ENCODE measurements around the gene MTFR1L. TPM values are rescaled to one million over a fixed set of nuclear protein-coding genes. Genes with fewer than 3 reads are reported as not detected.
A peak's percentile ranks its signal among the peaks of the same experiment; 100 is the strongest.

MTFR1L gene
- total RNA-seq, 2 donors from 2014 or later: 154 to 303 TPM

DNA sequence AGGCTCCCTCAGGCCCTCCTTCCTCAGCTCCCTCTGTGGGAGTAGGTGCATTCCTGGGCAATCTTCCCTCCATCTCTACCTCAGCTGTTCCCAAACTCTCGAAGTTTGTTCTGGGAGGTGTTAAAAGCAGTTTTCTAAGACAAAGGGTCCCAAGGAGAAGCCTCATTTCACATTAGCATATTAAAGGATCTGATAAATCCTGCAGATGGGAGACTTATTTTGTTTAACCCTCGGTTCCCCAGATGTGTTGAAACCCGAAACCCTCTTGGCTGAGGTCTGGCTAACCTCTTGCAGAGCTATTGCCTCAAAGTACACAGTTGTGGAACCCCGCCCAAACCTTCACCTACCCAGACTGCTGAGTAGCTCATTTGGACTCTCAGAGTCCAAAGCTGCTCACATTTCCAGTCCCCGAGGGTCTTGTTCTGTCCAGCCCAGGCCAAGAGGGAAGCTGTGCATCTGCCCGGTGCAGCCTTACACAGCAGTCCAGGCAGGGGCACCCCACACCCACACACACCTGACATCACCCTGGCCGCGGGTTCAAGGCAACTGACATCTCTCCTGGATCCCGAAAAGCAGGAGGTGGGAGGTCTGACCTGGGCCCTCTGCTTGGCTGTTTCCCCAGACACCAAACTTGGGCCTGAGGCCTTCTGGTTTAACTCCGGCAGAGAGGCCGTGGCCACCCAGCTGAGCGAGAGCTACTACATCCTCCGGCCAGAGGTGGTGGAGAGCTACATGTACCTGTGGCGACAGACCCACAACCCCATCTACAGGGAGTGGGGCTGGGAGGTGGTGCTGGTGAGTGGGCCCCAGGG is 39.2 kb upstream of the MTFR1L start:
- no peak overlapping the region for H3K4me3 ChIP-seq
- no peak overlapping the region for H3K27ac ChIP-seq
- peaks cover 0 to 19% of the 10 kb centered on the region in 2 donors for H3K4me1 ChIP-seq
- no peaks in the 10 kb centered on the region for H3K9me3 ChIP-seq
- DNase-seq (ENCODE audit: low spot score): no peak
- no peaks in the 10 kb centered on the region for H3K27me3 ChIP-seq
- H3K36me3 ChIP-seq: no peaks in the 10 kb centered on the region
- TF ChIP-seq, protein P1, sequence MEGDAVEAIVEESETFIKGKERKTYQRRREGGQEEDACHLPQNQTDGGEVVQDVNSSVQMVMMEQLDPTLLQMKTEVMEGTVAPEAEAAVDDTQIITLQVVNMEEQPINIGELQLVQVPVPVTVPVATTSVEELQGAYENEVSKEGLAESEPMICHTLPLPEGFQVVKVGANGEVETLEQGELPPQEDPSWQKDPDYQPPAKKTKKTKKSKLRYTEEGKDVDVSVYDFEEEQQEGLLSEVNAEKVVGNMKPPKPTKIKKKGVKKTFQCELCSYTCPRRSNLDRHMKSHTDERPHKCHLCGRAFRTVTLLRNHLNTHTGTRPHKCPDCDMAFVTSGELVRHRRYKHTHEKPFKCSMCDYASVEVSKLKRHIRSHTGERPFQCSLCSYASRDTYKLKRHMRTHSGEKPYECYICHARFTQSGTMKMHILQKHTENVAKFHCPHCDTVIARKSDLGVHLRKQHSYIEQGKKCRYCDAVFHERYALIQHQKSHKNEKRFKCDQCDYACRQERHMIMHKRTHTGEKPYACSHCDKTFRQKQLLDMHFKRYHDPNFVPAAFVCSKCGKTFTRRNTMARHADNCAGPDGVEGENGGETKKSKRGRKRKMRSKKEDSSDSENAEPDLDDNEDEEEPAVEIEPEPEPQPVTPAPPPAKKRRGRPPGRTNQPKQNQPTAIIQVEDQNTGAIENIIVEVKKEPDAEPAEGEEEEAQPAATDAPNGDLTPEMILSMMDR (IDR thresholded peaks at IDR 0.05): no peak

DNA sequence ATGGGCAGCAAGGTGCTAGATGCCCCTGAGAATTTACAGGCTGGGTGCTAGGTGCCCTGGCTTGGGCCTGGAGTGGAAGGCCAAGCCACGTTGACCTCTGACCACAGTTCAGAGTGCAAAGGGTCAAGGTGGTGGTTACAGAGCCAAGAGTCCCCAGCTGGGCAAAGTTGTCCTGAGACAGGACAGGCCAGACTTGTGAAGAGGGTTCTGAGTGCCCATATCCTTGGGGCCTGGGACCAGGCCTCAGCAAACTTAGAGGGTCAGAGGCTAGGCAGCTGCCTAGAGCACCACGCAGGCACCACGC is 38.7 kb upstream of the MTFR1L start:
- Histone ChIP-seq H3K4me1 (peaks cover 0 to 20% of the 10 kb centered on the region in 2 donors), H3K4me3 (no peak overlapping the region), H3K27me3 (no peaks in the 10 kb centered on the region), H3K9me3 (no peaks in the 10 kb centered on the region), H3K27ac (no peak overlapping the region), H3K36me3 (no peaks in the 10 kb centered on the region)
- no peak for DNase-seq (ENCODE audit: low spot score)
- TF ChIP-seq, protein P1 (IDR thresholded peaks at IDR 0.05): no peak

- H3K27me3 ChIP-seq: no peaks in the 10 kb centered on the region
- H3K36me3 ChIP-seq: no peaks in the 10 kb centered on the region
- H3K4me1 ChIP-seq: peaks cover 0 to 37% of the 10 kb centered on the region in 2 donors
- H3K27ac ChIP-seq: no peak overlapping the region
- DNase-seq (ENCODE audit: low spot score): no peak
- H3K9me3 ChIP-seq: no peaks in the 10 kb centered on the region
- TF ChIP-seq, protein P1 (IDR thresholded peaks at IDR 0.05): no peak
- H3K4me3 ChIP-seq: no peak overlapping the region
These were observed 37.0 kb upstream of the MTFR1L start for GRCh38 chr1:25782608-25783201.

GRCh38 chr1:25784575-25785051 is 35.1 kb upstream of the MTFR1L start:
- Histone ChIP-seq H3K36me3 (no peaks in the 10 kb centered on the region), H3K27me3 (no peaks in the 10 kb centered on the region), H3K27ac (peak overlapping the region in 1 of 2 donors; percentile 19), H3K4me3 (no peak overlapping the region), H3K4me1 (peaks cover 0 to 37% of the 10 kb centered on the region in 2 donors), H3K9me3 (no peaks in the 10 kb centered on the region)
- TF ChIP-seq, protein P1 (IDR thresholded peaks at IDR 0.05): no peak
- no peak for DNase-seq (ENCODE audit: low spot score)

DNA sequence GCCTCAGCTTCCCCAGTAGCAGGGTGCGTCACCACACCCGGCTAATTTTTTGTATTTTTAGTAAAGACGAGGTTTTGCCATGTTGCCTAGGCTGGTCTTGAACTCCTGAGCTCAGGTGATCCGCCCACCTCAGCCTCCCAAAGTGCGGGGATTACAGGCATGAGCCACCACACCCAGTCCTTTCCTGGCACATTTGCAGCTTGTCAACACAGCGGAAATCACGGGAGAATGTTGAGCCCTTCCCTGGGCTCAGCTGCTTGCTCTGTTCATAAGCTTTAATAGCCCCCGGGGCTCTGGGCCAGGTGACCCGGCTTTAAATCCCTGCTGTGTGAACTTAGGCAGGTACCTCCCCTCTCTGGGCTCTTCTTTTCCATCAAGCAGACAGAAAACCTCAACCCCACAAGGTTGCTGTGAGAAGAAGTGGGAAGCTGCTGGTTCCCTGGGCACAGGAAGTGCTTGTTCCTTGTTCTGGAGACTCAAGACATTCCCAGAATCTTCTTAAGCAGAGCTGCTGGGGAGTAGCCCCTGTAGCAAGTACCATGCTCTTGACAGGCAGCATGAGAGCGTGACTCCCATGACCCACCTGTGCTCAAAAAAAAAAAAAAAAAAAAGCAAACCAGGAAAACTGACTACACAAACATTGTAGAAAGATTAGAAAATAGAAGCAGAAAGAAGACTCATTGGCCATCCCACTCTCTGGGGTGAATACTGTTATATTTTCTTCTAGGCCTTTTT is 34.3 kb upstream of the MTFR1L start:
- Histone ChIP-seq H3K36me3 (no peaks in the 10 kb centered on the region), H3K27me3 (no peaks in the 10 kb centered on the region), H3K9me3 (no peaks in the 10 kb centered on the region), H3K4me1 (peaks cover 0 to 37% of the 10 kb centered on the region in 2 donors), H3K27ac (no peak overlapping the region), H3K4me3 (no peak overlapping the region)
- no peak for DNase-seq (ENCODE audit: low spot score)
- TF ChIP-seq, protein P1 (IDR thresholded peaks at IDR 0.05): no peak

All from right atrium auricular region (tissue), 2 donors.